ENCODE measurements around the gene TRIM7. TPM values are rescaled to one million over a fixed set of nuclear protein-coding genes. Genes with fewer than 3 reads are reported as not detected.
"Not testable (repeated sequence)": the region's sequence is repeated elsewhere in the genome, so short reads cannot be mapped to it uniquely, and the experiment has no call there.

The TRIM7 gene
- total RNA-seq, 1 experiment from 2014 or later = 28.1 TPM

- Histone ChIP-seq H4K20me1 (ENCODE audit: low read length) (no peaks in the 10 kb centered on the region), H3K79me2 (ENCODE audit: low read length) (no peaks in the 10 kb centered on the region), H3K27me3 (ENCODE audit: low read length) (no peaks in the 10 kb centered on the region), H3K36me3 (ENCODE audit: low read depth, low read length) (no peaks in the 10 kb centered on the region), H2AFZ (ENCODE audit: low read length) (peak overlapping the region; percentile 69), H3K4me3 (ENCODE audit: low read length) (no peak overlapping the region), H3F3A (ENCODE audit: low read length, unreplicated experiment) (no peaks in the 10 kb centered on the region), H3K27ac (ENCODE audit: low read length) (peak overlapping the region; percentile 47), H3K4me2 (ENCODE audit: low read length) (peak overlapping the region; percentile 31; the same call in 1 of the 2 replicates), H3K9me3 (ENCODE audit: low read length) (no peaks in the 10 kb centered on the region), H3K4me1 (ENCODE audit: insufficient read depth, low read length) (peaks cover 13% of the 10 kb centered on the region; the same call in 1 of the 2 replicates), H3K9me2 (replicated peaks; ENCODE audit: low read length) (no peaks in the 10 kb centered on the region), H3K9ac (ENCODE audit: low read length) (peak overlapping the region; percentile 41; the same call in 1 of the 2 replicates)
- TF ChIP-seq EZH2phosphoT487 (IDR thresholded peaks at IDR 0.05; ENCODE audit: borderline replicate concordance, low read length) (no peak), CTCF (conservative IDR thresholded peaks at IDR 0.05; ENCODE audit: low read depth, low read length) (no peak)
- CTCF ChIA-PET = no interaction called here
- POLR2A ChIA-PET (ENCODE audit: unreplicated experiment) = no interaction called here
- BruUV-seq (replicated peaks) = TSS peak; percentile 37
- DNase-seq (no peak), ATAC-seq (no peak)
- intact Hi-C loops (cut with micrococcal nuclease) = no loop called here
These were observed 43.3 kb downstream of the TRIM7 start for GRCh38 chr5:181161534-181162175.

- BruUV-seq (replicated peaks); H3K79me2 ChIP-seq (ENCODE audit: low read length); H3K9me2 ChIP-seq (replicated peaks; ENCODE audit: low read length); CTCF ChIA-PET; H3F3A ChIP-seq (ENCODE audit: low read length, unreplicated experiment); H3K36me3 ChIP-seq (ENCODE audit: low read depth, low read length); POLR2A ChIA-PET (ENCODE audit: unreplicated experiment); intact Hi-C loops (cut with micrococcal nuclease); H4K20me1 ChIP-seq (ENCODE audit: low read length); H3K4me3 ChIP-seq (ENCODE audit: low read length); H3K9me3 ChIP-seq (ENCODE audit: low read length); H3K27me3 ChIP-seq (ENCODE audit: low read length): not testable (repeated sequence)
- Histone ChIP-seq H3K4me1 (ENCODE audit: insufficient read depth, low read length) (peaks cover 13% of the 10 kb centered on the region; the same call in 1 of the 2 replicates), H3K9ac (ENCODE audit: low read length) (peak overlapping the region; percentile 41; the same call in 1 of the 2 replicates), H3K27ac (ENCODE audit: low read length) (peak overlapping the region; percentile 47), H3K4me2 (ENCODE audit: low read length) (peak overlapping the region; percentile 31; the same call in 1 of the 2 replicates), H2AFZ (ENCODE audit: low read length) (peak overlapping the region; percentile 69)
- peak; percentile 8; the same call in 1 of the 2 replicates for ATAC-seq
- DNase-seq = peak; percentile 22
These were observed 44.1 kb downstream of the TRIM7 start for GRCh38 chr5:181160755-181161533.

GRCh38 chr5:181160152-181160754, 44.7 kb downstream of the TRIM7 start:
- Histone ChIP-seq H4K20me1 (ENCODE audit: low read length) (no peaks in the 10 kb centered on the region), H3K9me3 (ENCODE audit: low read length) (no peaks in the 10 kb centered on the region), H3K4me3 (ENCODE audit: low read length) (peak overlapping the region; percentile 37; the same call in 1 of the 2 replicates), H3K36me3 (ENCODE audit: low read depth, low read length) (no peaks in the 10 kb centered on the region), H3K4me2 (ENCODE audit: low read length) (peak overlapping the region; percentile 49), H3K9me2 (replicated peaks; ENCODE audit: low read length) (no peaks in the 10 kb centered on the region), H3F3A (ENCODE audit: low read length, unreplicated experiment) (no peaks in the 10 kb centered on the region), H3K27ac (ENCODE audit: low read length) (peak overlapping the region; percentile 82), H3K27me3 (ENCODE audit: low read length) (no peaks in the 10 kb centered on the region), H2AFZ (ENCODE audit: low read length) (peak overlapping the region; percentile 70), H3K9ac (ENCODE audit: low read length) (peak overlapping the region; percentile 55), H3K79me2 (ENCODE audit: low read length) (no peaks in the 10 kb centered on the region), H3K4me1 (ENCODE audit: insufficient read depth, low read length) (peaks cover 13% of the 10 kb centered on the region; the same call in 1 of the 2 replicates)
- TSS peak; percentile 44 for BruUV-seq (replicated peaks)
- POLR2A ChIA-PET (ENCODE audit: unreplicated experiment) = no interaction called here
- CTCF ChIA-PET = no interaction called here
- no peak for TF ChIP-seq EZH2phosphoT487 (IDR thresholded peaks at IDR 0.05; ENCODE audit: borderline replicate concordance, low read length)
- TF ChIP-seq CTCF (conservative IDR thresholded peaks at IDR 0.05; ENCODE audit: low read depth, low read length) = no peak
- DNase-seq (peak; percentile 38), ATAC-seq (peak; percentile 44)
- intact Hi-C loops (cut with micrococcal nuclease) = no loop called here
